SW 1271 (cell line): Measurements from ENCODE around the gene ATOH8.
"Not testable (repeated sequence)": the region's sequence is repeated elsewhere in the genome, so short reads cannot be mapped to it uniquely, and the experiment has no call there.

Experiments used
- DNase-seq, 2 experiments: peaks; one replicate each; lab custom pipeline; 2025; lab: John Stamatoyannopoulos, UW

ATOH8 gene

GRCh38 chr2:85753525-85754312 is at the start of gene ATOH8:
Gene ATOH8, plus strand, starts transcription at chr2:85753991. Its CDS starts 199 bp downstream, at chr2:85754190.
- DNase-seq = peak in 1 of 2 experiments; percentile 18

- DNase-seq = no peak
These were observed 49.8 kb upstream of the ATOH8 start for GRCh38 chr2:85704038-85704437.

- no peak for DNase-seq
These were observed 48.8 kb upstream of the ATOH8 start for GRCh38 chr2:85704800-85705679.

- DNase-seq = no peak
These were observed 48.1 kb upstream of the ATOH8 start for GRCh38 chr2:85705680-85706039.

- no peak for DNase-seq
These were observed 47.7 kb upstream of the ATOH8 start for GRCh38 chr2:85706063-85706462.

GRCh38 chr2:85706599-85707296 is 47.0 kb upstream of the ATOH8 start:
- no peak for DNase-seq

- peak; percentile 35 to 72 for DNase-seq
These were observed 46.5 kb upstream of the ATOH8 start for GRCh38 chr2:85707304-85707703.

GRCh38 chr2:85708641-85709040 is 45.1 kb upstream of the ATOH8 start:
- no peak for DNase-seq

GRCh38 chr2:85709401-85709811 is 44.4 kb upstream of the ATOH8 start:
- no peak for DNase-seq

- no peak for DNase-seq
These were observed 42.9 kb upstream of the ATOH8 start for GRCh38 chr2:85710687-85711577.

GRCh38 chr2:85711578-85712060 is 42.2 kb upstream of the ATOH8 start:
- no peak for DNase-seq

- DNase-seq = no peak
These were observed 41.5 kb upstream of the ATOH8 start for GRCh38 chr2:85712336-85712735.

GRCh38 chr2:85712849-85713612 is 40.8 kb upstream of the ATOH8 start:
- DNase-seq = no peak

GRCh38 chr2:85713836-85714235 is 40.0 kb upstream of the ATOH8 start:
- DNase-seq = no peak

GRCh38 chr2:85714421-85714820 is 39.4 kb upstream of the ATOH8 start:
- DNase-seq = not testable (repeated sequence)

- no peak for DNase-seq
These were observed 39.0 kb upstream of the ATOH8 start for GRCh38 chr2:85714841-85715240.

GRCh38 chr2:85716346-85716914 is 37.4 kb upstream of the ATOH8 start:
- no peak for DNase-seq

GRCh38 chr2:85717308-85718008 is 36.3 kb upstream of the ATOH8 start:
- no peak for DNase-seq

GRCh38 chr2:85718009-85718391 is 35.8 kb upstream of the ATOH8 start:
- DNase-seq = no peak
